OCI-LY1 (cell line): ENCODE results near the gene KATNIP.

Experiments used
- CTCF ChIP-seq: fragments of 200-600 bp; sonication (generic), shearing (Covaris generic); IDR thresholded peaks from 2 replicates; pipeline ENCODE4 v1.5.1; 2017; ENCODE audit warnings: mild to moderate bottlenecking, antibody characterized with exemption, low read length, moderate library complexity, mixed read lengths
- EZH2 ChIP-seq: fragments of 200-600 bp; sonication (generic), shearing (Covaris generic); IDR thresholded peaks from 2 replicates; pipeline ENCODE4 v1.8.0; 2017; ENCODE audit warnings: borderline replicate concordance, mixed run types, mild to moderate bottlenecking, antibody characterized with exemption, low read length, moderate library complexity, mixed read lengths

GRCh38 chr16:27508476-27508875 lies 41.5 kb upstream of the KATNIP start:
- TF ChIP-seq CTCF (no peak), EZH2 (no peak)
